HG02885 (cell line): Measurements from ENCODE around the gene ARL14.

Experiments
- ATAC-seq: cut with Tn5 transposase; IDR thresholded peaks from one replicate; pipeline ENCODE4 v1.9.1; 2021; ENCODE audit warnings: mild to moderate bottlenecking; ENCODE audit not compliant: unreplicated experiment, poor library complexity

The ARL14 gene

GRCh38 chr3:160676547-160677303, at the start of gene ARL14:
ARL14 (plus strand) TSS chr3:160677160; CDS start chr3:160677347, 187 bp downstream.
- peak; percentile 66 for ATAC-seq

- ATAC-seq = no peak
These were observed 47.5 kb upstream of the ARL14 start for GRCh38 chr3:160629491-160629890.

- no peak for ATAC-seq
These were observed 43.4 kb upstream of the ARL14 start for GRCh38 chr3:160633361-160634083.

- ATAC-seq = no peak
These were observed 41.7 kb upstream of the ARL14 start for GRCh38 chr3:160635213-160635612.

GRCh38 chr3:160637086-160637485, 39.9 kb upstream of the ARL14 start:
- no peak for ATAC-seq

- no peak for ATAC-seq
These were observed 38.8 kb upstream of the ARL14 start for GRCh38 chr3:160638184-160638583.

- no peak for ATAC-seq
These were observed 35.2 kb upstream of the ARL14 start for GRCh38 chr3:160641665-160642309.

GRCh38 chr3:160643994-160644393, 33.0 kb upstream of the ARL14 start:
- ATAC-seq = peak; percentile 96

GRCh38 chr3:160644491-160644890, 32.5 kb upstream of the ARL14 start:
- no peak for ATAC-seq

GRCh38 chr3:160648701-160649100, 28.3 kb upstream of the ARL14 start:
- no peak for ATAC-seq

- no peak for ATAC-seq
These were observed 27.4 kb upstream of the ARL14 start for GRCh38 chr3:160649596-160649995.

GRCh38 chr3:160653512-160653911, 23.4 kb upstream of the ARL14 start:
- ATAC-seq = peak; percentile 41

- ATAC-seq = no peak
These were observed 16.1 kb upstream of the ARL14 start for GRCh38 chr3:160660902-160661301.

- ATAC-seq = peak; percentile 29
These were observed 15.3 kb upstream of the ARL14 start for GRCh38 chr3:160661660-160662059.

- ATAC-seq = peak; percentile 54
These were observed 11.7 kb upstream of the ARL14 start for GRCh38 chr3:160665231-160665630.

- ATAC-seq = peak; percentile 74
These were observed 11.0 kb upstream of the ARL14 start for GRCh38 chr3:160665784-160666526.

GRCh38 chr3:160667452-160667851, 9.5 kb upstream of the ARL14 start:
- no peak for ATAC-seq

GRCh38 chr3:160668454-160668853, 8.5 kb upstream of the ARL14 start:
- no peak for ATAC-seq

GRCh38 chr3:160671231-160671630, 5.7 kb upstream of the ARL14 start:
- peak; percentile 97 for ATAC-seq

GRCh38 chr3:160671995-160672394, 5.0 kb upstream of the ARL14 start:
- no peak for ATAC-seq
